GM12878 (cell line): ENCODE results near the gene NXN. TPM values are rescaled to one million over a fixed set of nuclear protein-coding genes. Genes with fewer than 3 reads are reported as not detected.

Source experiments
- ATAC-seq: fragments of 200-7000 bp; cut with Tn5 transposase; 3 replicates; pipeline ENCODE4 v1.9.1; 2020; ENCODE audit warnings: mild to moderate bottlenecking, moderate library complexity
- BruUV-seq: library from RNA; stranded (reverse); fragments of 400-500 nt; replicated peaks from 2 replicates; lab custom pipeline; 2021; lab: Mats Ljungman, UMichigan
- CTCF ChIA-PET: fragments of 300-600 bp; sonication (Branson Sonifier 250); formaldehyde crosslinking; extraction: SDS; loops from one replicate; lab custom pipeline; 2021; ENCODE audit warnings: inconsistent platforms; lab: Yijun Ruan, JAX
- POLR2A ChIA-PET: fragments of 350-600 bp; formaldehyde crosslinking; extraction: SDS; loops from one replicate; lab custom pipeline; 2021; ENCODE audit warnings: inconsistent platforms; lab: Charles Lee
- RAD21 ChIA-PET: fragments of 300-600 bp; sonication (Branson Sonifier 250); formaldehyde crosslinking; loops from one replicate; lab custom pipeline; 2023; ENCODE audit warnings: antibody characterized with exemption; ENCODE audit not compliant: unreplicated experiment; lab: Charles Lee
- SMC1A ChIA-PET: fragments of 300-600 bp; sonication (Branson Sonifier 250); formaldehyde crosslinking; loops from one replicate; lab custom pipeline; 2023; ENCODE audit not compliant: unreplicated experiment, uncharacterized antibody; lab: Charles Lee
- DNase-seq: peaks from one replicate; pipeline ENCODE4 v3.0.0-alpha.2; 2011; ENCODE audit warnings: low read depth, low spot score
- FAIRE-seq: peaks from 3 replicates; lab custom pipeline; 2011; peaks lifted over from hg19 to GRCh38; lab: Jason Lieb, UNC
- H2AFZ ChIP-seq: 2 replicates; pipeline ENCODE4 v1.6.0; 2011; ENCODE audit warnings: low read depth, low read length, control low read depth; ENCODE audit not compliant: control insufficient read depth
- H3K27ac ChIP-seq: 2 replicates; pipeline ENCODE4 v1.5.1; 2011; ENCODE audit warnings: control low read depth; ENCODE audit not compliant: control insufficient read depth, insufficient read depth
- H3K27me3 ChIP-seq, 2 experiments: replicated peaks in 1 of 2; 2 replicates each; pipeline versions ENCODE4 v1.6.0 to v1.6.1; 2011; ENCODE audit warnings: low read length in 1 of 2; ENCODE audit not compliant: control insufficient read depth in 2 of 2, insufficient read depth in 2 of 2
- H3K36me3 ChIP-seq, 2 experiments: 2 replicates each; pipeline ENCODE4 v1.5.1; 2011; ENCODE audit warnings: low read length in 1 of 2; ENCODE audit not compliant: control insufficient read depth in 2 of 2, insufficient read depth in 2 of 2
- H3K4me1 ChIP-seq: 2 replicates; pipeline ENCODE4 v1.6.1; 2011; ENCODE audit warnings: mild to moderate bottlenecking, low read length, moderate library complexity, mixed read lengths; ENCODE audit not compliant: control insufficient read depth, insufficient read depth
- H3K4me2 ChIP-seq: 2 replicates; pipeline ENCODE4 v1.6.0; 2011; ENCODE audit warnings: control low read depth; ENCODE audit not compliant: control insufficient read depth, insufficient read depth
- H3K4me3 ChIP-seq: fragments of 200-600 bp; sonication (generic); 2 replicates; pipeline ENCODE4 v1.5.1; 2016
- H3K79me2 ChIP-seq: 2 replicates; pipeline ENCODE4 v1.6.0; 2011; ENCODE audit warnings: low read length; ENCODE audit not compliant: control insufficient read depth, insufficient read depth
- H3K9ac ChIP-seq: 2 replicates; pipeline ENCODE4 v1.8.0; 2011; ENCODE audit warnings: low read length, control low read depth, mixed read lengths; ENCODE audit not compliant: control insufficient read depth, insufficient read depth
- H3K9me3 ChIP-seq: replicated peaks from 3 replicates; pipeline ENCODE4 v1.5.1; 2011; ENCODE audit warnings: mild to moderate bottlenecking, low read length; ENCODE audit not compliant: control insufficient read depth, insufficient read depth
- H4K20me1 ChIP-seq: 2 replicates; pipeline ENCODE4 v1.6.0; 2011; ENCODE audit not compliant: control insufficient read depth, insufficient read depth
- CBFB ChIP-seq: IDR thresholded peaks from 2 replicates; pipeline ENCODE4 v1.6.1; 2016; ENCODE audit warnings: antibody characterized with exemption, low read depth
- CHD2 ChIP-seq: IDR thresholded peaks from 2 replicates; pipeline ENCODE4 v1.6.1; 2011; ENCODE audit warnings: low read depth, low read length, improper control_type of control experiment, borderline replicate concordance
- DPF2 ChIP-seq: fragments of 450-650 bp; IDR thresholded peaks from 2 replicates; pipeline ENCODE4 v1.6.1; 2017; ENCODE audit warnings: mild to moderate bottlenecking
- GABPA ChIP-seq: IDR thresholded peaks from 2 replicates; pipeline ENCODE4 v1.6.1; 2014; ENCODE audit warnings: antibody characterized with exemption, low read depth, mild to moderate bottlenecking, inconsistent platforms
- HDAC2 ChIP-seq: fragments of 200-600 bp; sonication (generic); IDR thresholded peaks from 2 replicates; pipeline ENCODE4 v1.6.1; 2017
- LARP7 ChIP-seq: fragments of 450-650 bp; IDR thresholded peaks from 2 replicates; pipeline ENCODE4 v1.6.1; 2017; ENCODE audit warnings: mild to moderate bottlenecking
- MEF2A ChIP-seq: IDR thresholded peaks from 2 replicates; pipeline ENCODE4 v1.6.1; 2011; ENCODE audit warnings: low read depth, mild to moderate bottlenecking, low read length, moderate library complexity; ENCODE audit not compliant: insufficient read depth
- MXI1 ChIP-seq: fragments of 150-350 bp; IDR thresholded peaks from 2 replicates; pipeline ENCODE4 v1.6.1; 2011; ENCODE audit warnings: low read depth, mild to moderate bottlenecking, inconsistent platforms, low read length, improper control_type of control experiment
- NFXL1 ChIP-seq: fragments of 450-650 bp; IDR thresholded peaks from 2 replicates; pipeline ENCODE4 v1.6.1; 2017; ENCODE audit warnings: antibody characterized with exemption, mild to moderate bottlenecking, borderline replicate concordance
- POLR2A ChIP-seq: IDR thresholded peaks from 2 replicates; pipeline ENCODE4 v1.6.1; 2011; ENCODE audit warnings: low read depth, mild to moderate bottlenecking, low read length
- POLR2AphosphoS2 ChIP-seq: IDR thresholded peaks from 2 replicates; pipeline ENCODE4 v1.6.1; 2011; ENCODE audit warnings: low read depth, mild to moderate bottlenecking, low read length, improper control_type of control experiment, moderate library complexity
- REST ChIP-seq: IDR thresholded peaks from 2 replicates; pipeline ENCODE4 v1.6.1; 2012; ENCODE audit warnings: mild to moderate bottlenecking, low read depth, low read length
- SP1 ChIP-seq: IDR thresholded peaks from one replicate; pipeline ENCODE4 v1.6.1; 2011; ENCODE audit warnings: low read depth, low read length
- WRNIP1 ChIP-seq: IDR thresholded peaks from 2 replicates; pipeline ENCODE4 v1.6.1; 2011; ENCODE audit warnings: low read depth, low read length, improper control_type of control experiment, borderline replicate concordance
- ZNF274 ChIP-seq: IDR thresholded peaks from one replicate; pipeline ENCODE4 v1.8.0; 2011; ENCODE audit not compliant: insufficient read length, insufficient read depth
- WGBS: methylation state at CpG from one replicate; pipeline ENCODE4 v1.1.6; 2016; ENCODE audit warnings: low lambda C conversion rate; ENCODE audit not compliant: insufficient replicate concordance, insufficient coverage; ENCODE audit errors: missing lambda C conversion rate; 5-methylcytosine and 5-hydroxymethylcytosine counted together
- in situ Hi-C: fragments of 300-500 bp; cut with MboI; formaldehyde crosslinking; loops from 9 replicates; pipeline ENCODE4 v1.14.3; 2018; ENCODE audit warnings: mixed read lengths
- intact Hi-C: fragments of 100-400 bp; cut with micrococcal nuclease; formaldehyde crosslinking; loops from one replicate; pipeline ENCODE4 v1.14.2; 2022; ENCODE audit not compliant: unreplicated experiment
- polyA plus RNA-seq, 11 experiments: library from polyadenylated mRNA; depleted of rRNA in 4 of 11; unstranded in 6 of 11; stranded (reverse) in 5 of 11; fragments of >200 nt; fragmentation: Nextera tagmentation in 4 of 11; fragmentation: Illumina TruSeq in 1 of 11; extraction: Ambion mirVana in 4 of 11; extraction: Trizol in 1 of 11; gene quantifications; 1 replicate in 1 of 11; 2 replicates in 10 of 11; pipeline versions ENCODE4 v1.2.1 to v1.2.3, GENCODE V29; 2011 to 2016; ENCODE audit warnings: inconsistent platforms in 2 of 11, missing spikeins in 2 of 11, low read depth in 1 of 11
- total RNA-seq, 4 experiments: library from RNA; depleted of rRNA in 3 of 4; stranded (reverse); fragments of >200 nt in 3 of 4; fragmentation: Illumina TruSeq in 1 of 4; extraction: Trizol in 1 of 4; gene quantifications; 2 replicates each; pipeline versions ENCODE4 v1.2.1 to v1.2.3, GENCODE V29; 2013 to 2021

The NXN gene
- total and polyA plus RNA-seq, 10 of the 15 experiments (the other 5 are each of a cell fraction or from before 2014, with no cell fraction given) = 0.04 to 1.2 (median 0.30) TPM

DNA sequence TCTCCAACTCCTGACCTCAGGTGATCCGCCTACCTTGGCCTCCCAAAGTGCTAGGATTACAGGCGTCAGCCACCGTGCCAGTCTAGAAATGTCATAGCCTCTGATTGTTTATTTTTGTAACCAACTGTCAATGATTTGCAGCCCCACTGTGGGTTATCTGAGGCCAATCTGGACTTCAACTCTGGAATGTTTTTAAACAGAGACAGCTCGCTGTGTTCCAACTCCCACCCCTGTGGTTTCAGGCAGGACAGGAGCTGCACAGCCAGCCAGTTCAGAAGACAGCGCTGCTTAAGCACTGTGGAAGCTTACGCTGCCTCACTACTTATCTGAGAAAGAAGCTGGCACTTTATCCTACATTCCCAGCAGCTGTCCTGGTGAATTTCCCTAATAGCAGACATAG lies 177.9 kb downstream of the NXN start:
- ChIA-PET RAD21 (no interaction called here), POLR2A (interaction anchor here (0.6 kb wide), 1 partner anchor 386 kb away, joined by 4 read pairs; no protein-coding TSS in a partner anchor), CTCF (no interaction called here), SMC1A (no interaction called here)
- TF ChIP-seq REST = no peak
- no peak for TF ChIP-seq MEF2A
- TF ChIP-seq LARP7 = no peak
- no peak for TF ChIP-seq ZNF274
- no peak for TF ChIP-seq POLR2A
- no peak for TF ChIP-seq CBFB
- TF ChIP-seq SP1 = no peak
- no peak for TF ChIP-seq WRNIP1
- TF ChIP-seq CHD2 = no peak
- no peak for TF ChIP-seq POLR2AphosphoS2
- TF ChIP-seq MXI1 = no peak
- no peak for TF ChIP-seq GABPA
- no peak for TF ChIP-seq NFXL1
- no peak for TF ChIP-seq DPF2
- TF ChIP-seq HDAC2 = no peak
- Histone ChIP-seq H3K27me3 (no peaks in the 10 kb centered on the region), H3K4me1 (no peaks in the 10 kb centered on the region), H4K20me1 (no peaks in the 10 kb centered on the region), H3K36me3 (no peaks in the 10 kb centered on the region), H3K4me2 (no peak overlapping the region), H3K79me2 (no peaks in the 10 kb centered on the region), H3K27ac (no peak overlapping the region), H3K4me3 (no peak overlapping the region), H2AFZ (no peak overlapping the region), H3K9ac (no peak overlapping the region), H3K9me3 (no peaks in the 10 kb centered on the region)
- FAIRE-seq = no peak
- intact Hi-C loops = no loop called here
- 14% methylated on average over 6 of the region's 6 CpGs for WGBS
- no peak for DNase-seq
- no TSS peak for BruUV-seq
- in situ Hi-C loops = no loop called here
- ATAC-seq = no peak
